Jurkat, Clone E6-1 (cell line): ENCODE results near the gene ALKBH2. TPM values are rescaled to one million over a fixed set of nuclear protein-coding genes. Genes with fewer than 3 reads are reported as not detected.
A peak's percentile ranks its signal among the peaks of the same experiment; 100 is the strongest.

Experiments
- DNase-seq: peaks from one replicate; pipeline ENCODE4 v3.0.0-alpha.2; 2011; ENCODE audit warnings: low read depth, low spot score
- H3K4me3 ChIP-seq: 2 replicates; pipeline ENCODE4 v1.5.1; 2011; ENCODE audit warnings: mild to moderate bottlenecking, low read length, control low read depth, moderate library complexity
- polyA plus RNA-seq: library from polyadenylated mRNA; unstranded; fragments of >200 nt; gene quantifications from one replicate; pipeline ENCODE4 v1.2.1, GENCODE V29; 2012; ENCODE audit warnings: missing spikeins; ENCODE audit not compliant: insufficient read length, insufficient read depth

ALKBH2 gene
- polyA plus RNA-seq: 82.9 TPM

DNA sequence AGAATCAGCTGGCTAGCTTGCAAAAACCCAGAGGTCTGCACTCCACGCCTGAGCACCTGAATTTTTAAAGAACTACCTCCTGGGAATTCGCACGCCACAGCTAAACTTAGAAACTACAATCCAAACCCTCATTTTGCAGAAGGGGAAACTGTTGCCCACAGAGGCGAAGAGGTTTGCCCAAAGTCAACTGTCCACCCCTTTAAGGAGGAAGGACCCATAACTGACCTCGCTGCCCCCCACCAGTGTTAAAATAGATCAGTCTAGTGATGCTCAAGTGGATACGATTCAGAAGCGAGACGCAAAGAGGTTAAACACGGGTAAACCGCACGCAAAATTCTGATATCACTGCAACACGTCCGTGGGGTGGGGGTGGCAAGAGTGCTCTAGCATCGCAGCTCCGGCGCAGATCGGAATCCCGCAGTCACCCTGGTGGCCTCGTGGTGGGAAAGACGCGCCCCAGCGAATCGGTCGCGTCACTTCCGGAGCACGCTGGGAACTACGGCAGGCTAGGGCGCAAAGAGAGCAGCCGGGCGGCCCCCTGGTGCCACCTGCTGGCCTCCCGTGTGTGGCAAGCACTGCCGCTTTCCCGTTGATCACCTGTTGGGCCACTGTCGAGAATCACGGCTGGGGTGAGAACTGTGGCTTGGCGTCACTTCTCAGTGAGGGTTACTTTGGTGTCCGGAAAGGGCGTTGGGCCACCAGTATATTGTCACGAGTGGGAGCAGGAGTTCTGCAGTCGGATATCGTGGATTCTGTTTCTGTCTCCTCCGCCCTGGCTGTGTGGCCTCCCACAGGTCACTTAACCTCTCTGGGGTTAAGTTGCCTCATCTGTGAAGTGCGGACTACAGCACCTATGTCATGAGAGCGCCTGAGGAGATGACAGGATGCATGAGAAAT lies at the start of gene ALKBH2:
Gene ALKBH2, minus strand, starts transcription at position 451 of the 897 bp plus-strand sequence. CDS start 686 bp downstream, outside the sequence.
- peak within 1 kb of the TSS; percentile 82 for H3K4me3 ChIP-seq
- peak; percentile 89 for DNase-seq

DNA sequence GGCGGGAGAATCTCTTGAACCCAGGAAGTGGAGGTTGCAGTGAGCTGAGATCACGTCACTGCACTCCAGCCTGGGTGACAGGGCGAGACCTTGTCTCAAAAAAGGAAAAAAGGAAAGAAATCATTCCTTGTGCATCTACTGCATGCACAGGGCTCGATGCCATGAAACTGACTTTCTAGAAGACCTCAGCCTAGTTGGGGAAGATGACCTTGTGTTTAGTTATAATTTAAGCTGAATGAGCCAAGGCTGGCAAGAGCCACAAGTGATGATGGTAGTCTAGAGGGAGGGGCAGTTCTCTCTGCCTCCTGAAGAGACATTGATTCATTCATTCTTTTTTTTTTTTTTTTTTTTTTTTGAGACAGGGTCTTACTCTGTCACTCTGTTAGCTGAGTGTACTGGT lies 47.3 kb upstream of the ALKBH2 start:
- DNase-seq: no peak
- H3K4me3 ChIP-seq: no peak overlapping the region

DNA sequence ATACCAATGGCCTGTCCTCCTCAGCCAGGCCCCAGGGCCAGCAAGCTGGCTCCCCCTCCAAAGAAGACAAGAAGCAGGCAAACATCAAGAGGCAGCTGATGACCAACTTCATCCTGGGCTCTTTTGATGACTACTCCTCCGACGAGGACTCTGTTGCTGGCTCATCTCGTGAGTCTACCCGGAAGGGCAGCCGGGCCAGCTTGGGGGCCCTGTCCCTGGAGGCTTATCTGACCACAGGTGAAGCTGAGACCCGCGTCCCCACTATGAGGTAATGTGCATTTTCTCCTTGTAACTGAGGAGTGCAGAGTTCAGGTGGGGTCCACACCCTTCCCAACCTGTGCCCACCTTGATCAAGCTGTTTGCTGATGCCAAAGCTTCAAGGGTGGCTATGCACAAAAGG lies 46.5 kb upstream of the ALKBH2 start:
- DNase-seq: no peak

DNA sequence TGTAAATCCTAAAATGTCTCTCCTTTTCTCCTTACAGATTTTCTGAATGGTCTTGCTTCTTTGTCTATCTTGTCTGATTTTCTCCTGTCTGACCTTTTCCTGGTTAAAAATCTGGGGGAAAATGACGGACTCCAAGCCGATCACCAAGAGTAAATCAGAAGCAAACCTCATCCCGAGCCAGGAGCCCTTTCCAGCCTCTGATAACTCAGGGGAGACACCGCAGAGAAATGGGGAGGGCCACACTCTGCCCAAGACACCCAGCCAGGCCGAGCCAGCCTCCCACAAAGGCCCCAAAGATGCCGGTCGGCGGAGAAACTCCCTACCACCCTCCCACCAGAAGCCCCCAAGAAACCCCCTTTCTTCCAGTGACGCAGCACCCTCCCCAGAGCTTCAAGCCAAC lies 46.1 kb upstream of the ALKBH2 start:
- H3K4me3 ChIP-seq: no peak overlapping the region

More for the DNA sequence above, 46.5 kb upstream of the ALKBH2 start:
- H3K4me3 ChIP-seq: no peak overlapping the region

DNA sequence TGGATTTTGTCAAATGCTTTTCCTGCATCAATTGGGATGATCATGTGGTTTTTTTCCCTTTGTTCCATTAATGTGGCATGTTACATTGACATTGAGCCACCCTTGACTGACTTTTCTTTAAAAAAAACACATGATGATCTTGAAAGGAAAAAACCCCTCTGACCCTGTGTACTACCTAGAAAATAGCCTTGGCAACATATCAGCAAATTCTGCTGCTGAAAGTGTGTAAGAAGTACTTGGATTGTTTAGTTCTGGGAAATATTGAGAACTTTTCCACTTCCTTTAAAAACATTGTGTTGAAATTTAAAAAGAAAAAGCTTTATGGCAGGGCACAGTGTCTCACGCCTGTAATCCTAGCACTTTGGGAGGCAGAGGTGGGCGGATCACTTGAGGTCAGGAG lies 43.8 kb upstream of the ALKBH2 start:
- H3K4me3 ChIP-seq: no peak overlapping the region
- no peak for DNase-seq

More for the DNA sequence above, 46.1 kb upstream of the ALKBH2 start:
- no peak for DNase-seq

DNA sequence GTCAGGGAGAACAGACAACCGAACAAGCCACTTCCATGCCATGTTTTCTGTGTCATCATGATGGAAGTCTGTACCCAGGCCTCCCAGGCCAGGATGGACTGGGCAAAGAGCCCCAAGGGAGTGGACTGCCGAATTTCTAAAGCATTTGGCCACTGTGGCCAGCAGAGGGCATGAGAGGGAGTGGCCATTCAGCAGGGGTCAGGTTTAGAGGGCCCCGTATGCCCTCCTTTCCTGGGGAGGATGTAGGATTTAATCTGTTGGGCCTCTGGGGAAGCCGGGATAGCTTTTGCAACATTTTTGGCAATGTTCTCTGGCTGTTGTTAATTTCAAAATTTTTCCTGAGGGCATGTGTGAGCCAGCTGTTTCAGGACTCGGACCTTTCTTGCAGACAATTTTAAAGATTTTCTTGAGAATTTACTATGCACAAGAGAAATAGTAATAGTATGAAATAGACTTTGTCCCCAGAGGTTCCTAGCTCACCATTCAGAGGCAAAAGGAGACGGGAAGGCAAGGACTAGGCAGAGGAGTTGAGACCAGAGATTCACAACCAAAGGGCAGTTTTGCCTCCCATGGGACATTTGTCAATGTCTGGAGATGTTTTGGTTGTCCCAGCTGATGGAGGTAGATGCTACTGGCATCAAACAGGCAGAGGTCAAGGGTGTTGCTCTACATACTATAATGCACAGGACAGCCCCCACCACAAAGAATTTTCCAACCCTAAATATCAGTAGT lies 41.1 kb upstream of the ALKBH2 start:
- no peak for DNase-seq
- H3K4me3 ChIP-seq: no peak overlapping the region

DNA sequence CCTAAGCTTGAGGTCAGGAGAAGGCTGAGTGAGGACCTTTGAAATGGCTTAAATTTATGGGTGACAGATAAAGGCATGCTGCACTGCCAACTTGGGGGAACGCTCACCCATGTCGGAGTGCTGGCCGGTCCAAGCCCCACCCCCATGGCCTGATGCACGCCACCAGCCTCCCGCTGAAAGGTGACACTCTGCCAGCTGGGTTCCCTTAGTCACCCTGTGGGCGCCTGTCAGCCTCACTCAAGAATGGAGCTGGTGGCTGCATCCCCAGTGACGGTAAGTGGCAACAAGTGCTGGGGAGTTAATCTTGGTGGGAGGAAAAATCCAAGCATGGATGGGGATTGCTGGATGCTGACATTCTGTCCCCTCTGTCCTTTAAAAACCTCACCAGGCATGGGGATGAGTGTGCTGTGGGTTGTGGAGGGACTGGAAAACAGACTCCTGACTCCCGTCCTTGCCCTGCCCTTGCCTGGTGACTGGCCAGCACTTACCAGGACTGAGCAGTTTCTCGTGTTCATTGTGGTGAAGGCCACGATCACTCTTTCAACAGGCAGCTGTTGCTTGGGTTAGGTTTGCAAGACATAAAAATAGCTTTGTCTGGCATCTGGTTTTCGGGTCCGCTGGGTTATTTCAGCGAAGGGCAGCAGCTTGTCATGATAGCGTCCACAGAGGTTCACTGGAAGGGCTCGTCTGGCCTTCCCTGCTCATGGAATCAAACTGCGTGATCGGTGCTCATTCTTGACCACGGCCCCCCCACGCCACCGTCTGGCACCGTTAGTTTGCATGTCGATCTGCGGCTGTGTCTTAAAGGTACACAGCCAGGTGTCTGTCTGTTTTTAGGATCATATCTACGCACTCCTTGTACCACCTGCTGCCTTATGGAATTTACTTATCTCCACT lies 38.1 kb upstream of the ALKBH2 start:
- no peak for DNase-seq
- no peak overlapping the region for H3K4me3 ChIP-seq

DNA sequence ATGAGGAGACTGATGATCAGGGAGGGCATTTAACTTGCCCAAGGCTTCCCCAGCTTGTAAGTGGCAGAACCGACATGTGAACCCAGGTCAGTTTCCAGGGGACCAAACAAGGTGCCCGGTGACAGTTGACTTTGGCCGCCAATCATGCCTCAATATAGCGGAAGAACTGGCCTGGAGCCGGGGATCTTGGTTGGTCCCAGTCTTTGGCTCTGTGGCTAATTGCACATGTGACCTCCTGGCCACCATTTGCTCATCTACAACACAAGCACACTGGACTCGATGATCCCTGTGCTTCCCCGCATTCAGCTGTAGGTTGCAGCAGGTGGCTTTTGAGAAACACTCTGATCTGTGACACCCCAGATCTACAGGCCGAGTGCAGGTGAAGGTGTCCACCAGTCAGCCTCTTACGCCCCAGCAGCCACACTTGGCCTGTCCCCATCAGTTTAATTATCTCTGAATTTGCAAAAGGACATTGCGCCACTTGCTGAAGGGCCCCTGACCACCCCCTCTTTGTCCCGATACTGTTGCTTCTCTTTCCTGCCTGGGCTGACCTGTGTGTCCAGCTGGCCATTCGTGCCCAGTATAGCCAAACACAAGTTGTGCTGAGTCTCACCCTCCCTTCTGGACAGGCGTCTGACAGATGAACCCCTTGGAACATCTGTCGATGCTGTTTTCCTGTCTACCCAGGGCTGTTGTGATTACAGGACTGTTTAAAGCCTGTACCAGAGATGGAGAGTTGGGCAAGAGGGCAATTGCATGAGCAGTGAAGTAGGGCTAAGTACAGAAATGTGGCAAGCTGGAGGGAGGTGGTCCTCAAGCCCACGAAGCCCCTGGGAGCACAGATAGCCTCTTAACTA lies 37.3 kb upstream of the ALKBH2 start:
- no peak overlapping the region for H3K4me3 ChIP-seq
- DNase-seq: no peak

DNA sequence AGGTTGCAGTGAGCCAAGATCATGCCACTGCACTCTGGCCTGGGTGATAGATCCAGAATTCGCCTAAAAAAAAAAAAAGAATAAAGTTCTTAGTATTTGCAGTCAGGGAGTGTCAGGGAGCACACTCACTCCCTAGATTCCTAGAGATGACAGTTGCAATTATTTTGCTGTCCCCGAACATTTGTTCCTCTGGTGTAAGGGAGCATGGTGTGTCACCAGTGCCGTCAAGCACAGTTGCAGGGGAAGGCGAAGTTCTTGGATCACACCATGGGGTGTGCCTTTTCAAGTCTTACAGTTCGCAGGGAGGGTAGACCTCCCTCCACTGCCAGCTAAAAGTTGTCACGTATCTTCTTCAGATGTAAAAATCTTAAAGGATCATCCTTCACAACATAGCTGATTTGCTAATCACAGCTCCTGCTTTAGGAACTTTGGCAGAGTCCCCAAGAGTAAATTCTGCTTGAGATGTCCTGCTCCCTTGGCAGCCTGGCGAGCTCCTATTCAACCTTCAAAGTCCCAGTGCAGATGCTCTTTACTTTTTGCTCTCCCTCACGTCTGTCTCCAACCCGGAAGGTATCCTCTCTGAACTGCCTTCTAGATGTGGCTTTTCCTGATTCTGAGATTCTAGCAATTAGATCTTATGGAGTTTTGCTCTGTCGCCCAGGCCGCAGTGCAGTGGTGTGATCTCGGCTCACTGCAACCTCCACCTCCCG lies 34.4 kb upstream of the ALKBH2 start:
- no peak overlapping the region for H3K4me3 ChIP-seq
- DNase-seq: no peak

DNA sequence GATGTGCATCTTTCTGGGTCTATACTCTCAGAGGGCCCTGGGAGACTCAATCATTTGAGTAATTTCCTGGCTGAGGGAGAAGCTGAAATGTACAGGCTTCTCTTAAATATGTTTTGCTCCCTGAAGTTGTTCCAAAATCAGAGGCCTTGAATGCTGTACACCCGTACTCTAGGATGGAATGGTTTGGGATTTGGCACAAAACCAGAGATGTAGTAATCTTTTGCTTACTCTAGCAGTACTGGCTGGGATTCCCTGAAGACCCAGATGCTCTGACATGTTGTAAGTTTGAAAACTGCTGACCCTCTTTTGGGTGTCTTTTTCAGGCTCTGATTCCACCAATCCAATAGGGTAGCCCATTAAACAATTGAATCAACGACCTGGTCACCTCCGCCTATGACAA lies 33.5 kb upstream of the ALKBH2 start:
- H3K4me3 ChIP-seq: no peak overlapping the region
- no peak for DNase-seq

DNA sequence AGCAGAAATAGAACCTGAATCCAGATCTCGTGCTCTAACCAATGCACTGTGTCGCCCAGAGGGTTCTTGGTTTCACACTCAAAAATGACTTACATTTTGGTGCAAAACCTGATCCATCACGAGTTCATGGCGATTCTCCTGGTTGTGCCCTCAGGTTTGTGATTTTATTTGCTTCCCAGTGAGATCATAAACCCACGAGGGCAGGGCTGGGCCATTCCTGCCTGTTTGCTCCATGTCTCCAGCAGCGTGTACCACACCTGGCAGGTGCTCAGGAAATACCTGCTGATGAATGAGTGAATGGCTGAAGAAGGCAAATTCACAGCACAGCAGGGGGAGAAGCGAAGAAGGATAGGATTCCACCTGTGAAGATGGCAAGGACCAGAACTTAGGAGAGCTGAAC lies 32.5 kb upstream of the ALKBH2 start:
- no peak for DNase-seq

DNA sequence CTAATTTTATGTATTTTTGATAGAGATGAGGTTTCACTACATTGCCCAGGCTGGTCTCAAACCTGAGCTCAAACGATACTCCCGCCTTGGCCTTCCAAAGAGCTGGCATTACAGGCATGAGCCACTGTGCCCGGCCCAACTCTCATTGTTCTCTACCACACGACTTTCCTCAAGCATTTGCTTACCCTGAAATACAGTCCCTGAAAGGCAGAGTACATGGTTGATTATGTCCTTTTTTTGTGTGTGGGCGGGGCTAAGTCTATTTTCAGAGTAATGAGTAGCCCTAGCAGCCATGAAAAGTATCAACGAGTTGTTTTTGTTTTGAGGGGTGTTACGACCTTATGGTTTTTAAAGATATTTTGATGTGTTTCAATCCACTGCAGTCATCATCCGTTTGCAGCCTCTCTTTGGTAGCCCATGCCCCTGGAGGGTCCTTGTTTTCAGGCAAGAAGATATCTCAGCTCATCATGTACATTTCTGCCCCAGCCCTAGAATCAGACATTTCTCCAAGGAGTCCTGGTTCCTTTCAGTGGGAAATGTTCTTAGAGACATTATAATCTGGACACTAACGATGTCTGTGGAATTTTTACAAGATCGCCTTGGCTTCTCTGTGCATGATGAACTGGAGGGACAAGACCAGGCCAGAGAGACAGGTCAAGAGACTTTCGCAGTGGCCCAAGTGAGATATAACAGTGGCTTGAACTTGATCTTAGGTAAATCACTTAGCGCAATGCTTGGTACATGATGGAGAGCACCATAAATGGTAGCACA lies 31.8 kb upstream of the ALKBH2 start:
- no peak for DNase-seq

More for the DNA sequence above, 32.5 kb upstream of the ALKBH2 start:
- H3K4me3 ChIP-seq: no peak overlapping the region

DNA sequence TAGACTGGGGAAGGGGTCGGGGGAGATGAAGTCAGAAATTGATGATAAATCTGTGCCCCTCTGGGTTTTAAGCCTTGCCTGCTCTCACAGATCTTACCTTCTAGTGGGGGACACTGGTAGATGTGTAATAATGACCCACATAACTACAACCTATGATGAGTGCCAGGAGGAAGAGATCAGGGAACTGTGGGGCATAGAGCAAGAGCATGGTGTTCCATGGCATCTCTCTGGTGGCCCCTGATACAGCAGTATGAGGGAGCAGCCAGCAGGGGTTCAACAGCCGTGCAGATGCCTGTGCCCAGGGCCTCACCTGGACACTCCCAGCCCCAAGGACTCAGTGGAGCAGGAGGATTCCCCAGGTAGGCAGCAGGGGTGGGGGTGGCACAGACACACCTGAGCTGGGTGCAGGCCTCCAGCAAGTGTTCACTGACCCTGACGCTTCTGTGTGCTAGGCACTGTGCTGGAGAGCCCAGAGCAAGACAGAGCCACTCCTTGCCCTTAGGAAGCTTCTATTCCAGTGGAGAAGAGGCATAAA lies 28.1 kb upstream of the ALKBH2 start:
- DNase-seq: no peak
- H3K4me3 ChIP-seq: no peak overlapping the region

More for the DNA sequence above, 31.8 kb upstream of the ALKBH2 start:
- H3K4me3 ChIP-seq: no peak overlapping the region

DNA sequence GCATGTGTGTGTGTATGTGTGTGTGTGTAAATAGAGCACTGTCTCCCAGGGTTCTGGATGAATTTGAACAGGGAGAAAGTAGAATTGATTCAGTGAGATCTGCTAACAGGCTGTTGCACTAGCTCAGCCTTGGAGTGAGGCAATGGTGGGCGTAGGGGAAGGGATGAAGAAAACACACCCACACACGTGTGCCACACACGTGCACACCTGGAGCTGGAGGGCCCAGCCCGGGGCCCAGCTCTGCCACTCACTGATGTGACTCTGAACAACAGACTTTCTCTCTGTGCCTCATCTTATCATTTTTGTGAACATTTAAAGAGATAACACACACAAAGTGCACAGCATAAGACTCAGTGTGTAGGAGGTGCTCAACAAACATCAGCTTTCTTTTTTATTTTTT lies 27.3 kb upstream of the ALKBH2 start:
- no peak overlapping the region for H3K4me3 ChIP-seq
- DNase-seq: no peak

DNA sequence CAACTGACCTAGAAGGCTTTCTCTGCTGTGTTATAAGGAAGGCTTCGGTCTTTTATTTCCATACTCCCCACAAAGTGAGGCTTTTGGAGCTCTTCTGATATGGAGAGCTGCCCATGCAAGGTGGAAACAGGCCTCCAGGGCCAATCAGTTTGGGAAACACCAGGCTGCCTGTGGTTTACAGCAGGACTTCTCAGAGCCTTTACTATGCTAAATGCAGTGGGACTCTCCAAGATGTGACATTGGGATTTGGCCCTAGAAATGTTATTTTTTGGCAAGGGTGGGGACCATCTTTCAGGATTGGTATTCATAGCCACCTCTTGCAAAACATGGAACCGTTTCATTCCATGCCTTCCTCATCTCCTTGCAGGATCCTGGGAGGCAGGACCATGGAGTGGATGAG lies 26.8 kb upstream of the ALKBH2 start:
- no peak overlapping the region for H3K4me3 ChIP-seq
- DNase-seq: no peak

DNA sequence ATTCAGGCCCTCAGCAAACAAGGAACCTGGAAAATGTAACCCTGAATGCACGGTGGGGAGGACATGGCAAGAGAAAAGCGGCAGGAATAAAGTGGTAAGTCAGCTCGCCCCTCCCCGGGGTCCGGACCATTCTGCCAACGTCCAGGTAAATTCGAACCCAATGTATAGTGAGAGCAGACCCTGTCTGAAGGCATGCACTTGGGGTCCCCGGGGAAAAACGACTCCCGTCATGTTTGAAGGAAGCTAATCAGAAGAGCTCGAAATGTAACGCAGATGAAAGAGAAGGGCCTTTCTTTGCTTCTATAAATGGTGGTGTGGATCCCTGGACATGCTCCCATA lies 23.3 kb upstream of the ALKBH2 start:
- H3K4me3 ChIP-seq: no peak overlapping the region
- no peak for DNase-seq
